Stimulated activated CD8-positive, alpha-beta memory T cell treated with anti-CD3 and anti-CD28 coated beads, Interleukin-12 subunit alpha, Interleukin-12 subunit beta, amount 100 ng/mL, for 24 hours (primary cell): ENCODE data around the gene ARHGEF28.

ENCODE experiments used
- DNase-seq: peaks from one replicate; pipeline ENCODE4 v3.0.0-alpha.2; 2020; ENCODE audit errors: extremely low read depth

Gene ARHGEF28

DNA sequence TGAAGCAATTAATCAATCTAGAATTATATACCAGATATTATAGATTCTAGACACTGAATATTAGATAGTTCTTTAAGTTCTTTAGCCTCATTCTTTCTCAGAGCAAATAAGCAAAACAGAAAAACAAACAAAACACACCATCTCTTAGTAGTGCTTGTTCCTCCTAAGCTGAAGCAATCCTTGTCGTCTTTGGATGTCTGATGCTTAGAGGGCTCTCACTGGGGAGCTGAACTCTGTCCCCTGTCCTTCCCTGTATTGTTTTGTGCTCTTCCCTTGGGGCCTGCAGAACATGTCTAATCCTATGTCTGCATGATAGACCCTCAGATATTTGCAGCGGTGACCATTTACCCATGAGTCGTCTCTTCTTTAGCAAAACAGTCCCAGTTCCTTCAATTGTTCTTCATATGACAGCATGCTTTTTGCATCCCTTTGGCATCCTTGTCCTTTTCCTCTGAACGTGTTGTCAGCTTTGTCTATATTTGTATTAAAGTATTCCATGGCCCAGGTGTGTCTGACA lies 114.3 kb downstream of the ARHGEF28 start:
- DNase-seq, result no peak

DNA sequence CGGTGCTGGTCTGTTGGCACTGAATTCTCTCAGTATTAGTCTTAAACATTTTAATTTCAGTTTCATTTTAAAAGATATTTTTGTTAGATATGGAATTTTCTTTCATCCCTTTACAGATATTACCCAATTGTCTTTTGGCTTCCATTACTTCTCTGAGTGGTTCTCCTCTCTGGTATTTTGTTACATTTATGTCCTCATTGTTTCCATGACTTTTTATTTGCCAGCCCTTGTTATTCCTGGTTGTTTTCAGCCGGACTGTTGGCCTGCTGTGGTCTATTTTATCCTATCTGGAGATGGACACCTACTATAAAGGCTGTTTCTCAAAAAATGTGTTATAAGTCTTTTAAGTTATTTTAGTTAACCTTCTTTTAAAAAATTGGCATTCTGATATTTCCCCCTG lies 117.2 kb downstream of the ARHGEF28 start:
- DNase-seq, result no peak

DNA sequence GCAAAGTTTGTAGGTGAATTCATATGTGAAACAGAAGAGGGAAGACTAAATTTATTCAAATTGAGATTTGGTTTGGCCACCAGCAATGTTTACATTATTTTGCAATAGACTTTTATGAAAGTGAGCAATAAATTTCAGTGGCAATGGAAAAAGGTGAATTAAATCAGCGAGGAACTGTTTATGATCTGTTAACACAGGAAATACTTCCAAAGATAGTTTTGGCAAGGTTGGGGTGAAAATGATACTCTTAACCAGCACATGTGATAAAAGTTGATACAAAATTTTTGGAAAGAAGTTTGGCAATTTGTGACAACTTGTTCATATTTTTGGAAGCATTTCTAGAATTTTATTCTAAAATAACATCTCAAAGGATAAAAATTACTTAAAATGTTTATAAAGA lies 119.8 kb downstream of the ARHGEF28 start:
- no peak for DNase-seq

DNA sequence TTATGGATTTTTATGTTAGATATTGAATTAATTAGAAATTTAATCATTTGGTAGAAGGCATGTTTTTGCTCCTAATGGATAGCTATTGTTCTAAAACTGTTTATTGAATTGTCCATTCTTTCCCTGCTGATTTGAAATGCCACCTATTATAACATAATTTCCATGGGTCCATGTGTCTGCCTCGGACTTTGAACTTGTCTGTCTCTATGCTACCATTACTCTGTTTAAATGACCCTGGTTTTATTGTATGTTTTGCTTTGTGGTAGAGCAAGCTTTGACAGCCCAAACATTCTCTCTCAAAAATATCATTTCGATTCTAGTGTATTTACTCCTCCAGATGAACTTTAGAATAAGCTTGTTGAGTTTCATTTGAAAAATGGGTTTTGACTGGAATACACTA lies 120.6 kb downstream of the ARHGEF28 start:
- no peak for DNase-seq

DNA sequence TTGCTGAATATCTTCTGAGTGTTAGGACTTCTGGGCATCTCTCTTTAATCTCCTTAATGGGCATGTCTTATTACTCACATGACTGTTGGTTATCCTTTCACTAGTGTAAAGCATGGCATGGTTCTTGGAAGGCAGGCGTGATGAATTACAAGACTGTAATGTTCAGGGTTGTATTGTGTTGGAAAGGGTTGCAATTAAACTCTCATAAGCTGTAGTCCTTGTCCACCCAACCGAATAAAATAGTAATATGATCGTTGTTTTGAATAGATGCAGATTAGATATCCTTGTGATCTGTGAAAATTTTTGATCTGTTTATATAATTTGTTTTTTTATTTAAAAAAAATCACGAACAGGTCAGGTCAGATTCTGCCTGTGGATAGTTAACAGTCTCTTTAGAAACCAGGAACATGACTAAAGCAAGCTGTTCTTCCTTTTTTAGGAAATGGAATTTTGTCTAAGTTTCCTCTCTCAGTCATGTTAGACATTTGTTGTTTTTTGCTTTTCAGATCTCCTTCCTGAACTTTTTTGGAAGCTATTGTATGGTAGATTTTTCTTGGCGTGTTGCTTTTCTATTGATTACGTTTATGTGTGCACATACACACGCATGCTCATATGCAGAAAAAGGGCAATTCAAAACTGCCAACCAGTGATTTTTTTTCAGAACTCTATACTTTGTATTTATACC lies 121.8 kb downstream of the ARHGEF28 start:
- no peak for DNase-seq

DNA sequence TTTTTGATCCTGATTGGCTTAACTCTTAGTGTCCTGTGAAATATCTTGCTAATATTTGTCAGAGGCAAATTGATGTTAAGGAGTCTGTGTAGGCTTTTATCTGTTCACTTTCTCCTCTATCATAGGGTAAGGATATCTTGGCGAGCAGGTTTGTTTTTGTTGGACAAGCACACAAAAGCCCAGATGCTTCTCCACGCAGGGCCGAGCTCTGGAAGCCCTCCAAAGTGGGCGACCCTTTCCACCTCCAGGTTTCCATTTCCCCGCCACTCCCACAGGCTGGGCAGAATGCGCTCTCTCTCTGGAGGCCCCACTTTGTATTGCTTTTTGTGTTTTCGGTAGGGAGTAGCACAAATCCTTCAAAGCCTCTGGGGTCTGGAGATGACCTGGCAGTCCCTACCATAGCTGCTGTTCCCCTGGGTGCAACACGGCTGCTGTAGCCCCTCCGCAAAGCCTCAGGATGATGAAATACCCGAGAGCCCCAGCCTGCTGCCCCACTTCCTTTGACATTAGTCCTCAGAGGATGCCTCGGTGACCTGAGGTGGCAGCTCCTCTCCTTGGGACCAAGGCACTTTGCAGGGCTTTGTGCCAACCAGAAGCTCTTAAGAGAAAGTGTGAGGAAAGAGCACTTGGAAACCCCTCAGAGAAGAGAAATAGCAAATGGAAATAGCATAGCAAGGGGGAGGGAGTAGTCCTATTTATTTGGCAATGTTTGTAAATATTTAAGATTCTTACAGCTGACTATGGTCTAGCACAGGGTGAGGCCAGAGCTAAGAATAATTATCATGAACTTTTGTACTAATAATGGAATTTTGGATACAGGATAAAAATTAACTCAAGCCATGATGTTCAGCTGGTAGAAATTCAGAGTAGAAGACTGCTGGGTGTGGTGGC lies 122.8 kb downstream of the ARHGEF28 start:
- DNase-seq, result no peak

DNA sequence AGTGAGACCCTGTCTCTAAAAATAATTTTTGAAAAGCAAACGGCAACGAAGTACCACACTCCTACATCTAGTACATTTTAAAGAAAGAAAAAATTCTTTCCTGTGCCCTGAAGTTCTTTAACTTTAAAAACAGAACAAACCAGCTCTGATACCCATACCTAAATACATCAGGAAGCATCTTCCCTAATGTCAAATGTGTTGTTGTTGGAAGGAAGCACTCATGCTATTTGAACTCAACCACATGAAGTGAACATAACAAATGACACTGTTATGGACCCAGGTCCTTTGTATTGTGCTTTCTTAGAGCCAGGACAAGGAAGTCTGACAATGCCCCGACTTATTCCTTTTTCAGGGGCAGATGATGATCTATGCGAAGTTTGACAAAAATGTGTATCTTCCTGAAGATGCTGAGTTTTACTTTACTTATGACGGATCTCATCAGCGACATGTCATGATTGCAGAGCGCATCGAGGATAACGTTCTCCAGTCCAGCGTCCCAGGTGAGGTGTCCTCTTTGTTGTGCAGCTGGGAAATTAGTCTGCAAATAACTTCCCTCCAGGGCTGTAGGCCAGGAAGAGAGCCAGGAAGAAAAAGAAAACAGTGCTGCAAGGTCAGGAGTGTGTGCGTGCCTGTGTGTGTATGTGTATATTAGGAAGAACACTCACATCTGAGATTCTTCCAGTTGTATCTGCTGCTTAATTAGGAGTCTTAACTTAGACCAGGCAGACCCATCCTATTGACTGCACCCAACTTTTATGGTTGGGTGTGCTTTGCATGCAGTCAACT lies 123.7 kb downstream of the ARHGEF28 start:
- no peak for DNase-seq

DNA sequence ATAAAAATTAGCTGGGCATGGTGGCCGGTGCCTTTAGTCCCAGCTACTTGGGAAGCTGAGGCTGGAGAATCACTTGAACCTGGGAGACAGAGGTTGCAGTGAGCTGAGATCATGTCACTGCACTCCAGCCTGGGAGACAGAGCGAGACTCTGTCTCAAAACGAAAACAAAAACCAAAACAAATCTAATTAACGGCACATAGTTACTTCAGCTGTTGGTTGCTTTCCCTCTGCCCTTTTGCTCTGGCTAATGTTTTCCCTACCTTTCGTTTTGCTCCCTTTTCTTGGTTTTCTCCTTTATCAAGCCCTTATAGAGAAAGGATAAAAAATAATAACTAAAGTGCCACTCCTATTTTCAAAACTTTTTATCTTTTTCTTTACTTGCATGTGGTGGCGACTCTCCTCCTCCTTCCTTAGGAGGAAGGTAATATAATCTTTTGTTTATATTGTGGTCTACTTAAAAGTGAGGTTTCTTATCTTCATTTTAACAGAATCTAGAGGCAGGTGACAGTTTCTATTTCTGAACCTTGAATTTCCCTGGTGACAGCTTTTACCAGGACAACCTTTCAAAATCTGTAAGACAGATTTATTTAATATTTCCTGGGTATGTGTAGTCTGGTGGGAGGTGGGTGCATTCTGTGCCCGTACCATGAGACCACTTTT lies 125.4 kb downstream of the ARHGEF28 start:
- no peak for DNase-seq

DNA sequence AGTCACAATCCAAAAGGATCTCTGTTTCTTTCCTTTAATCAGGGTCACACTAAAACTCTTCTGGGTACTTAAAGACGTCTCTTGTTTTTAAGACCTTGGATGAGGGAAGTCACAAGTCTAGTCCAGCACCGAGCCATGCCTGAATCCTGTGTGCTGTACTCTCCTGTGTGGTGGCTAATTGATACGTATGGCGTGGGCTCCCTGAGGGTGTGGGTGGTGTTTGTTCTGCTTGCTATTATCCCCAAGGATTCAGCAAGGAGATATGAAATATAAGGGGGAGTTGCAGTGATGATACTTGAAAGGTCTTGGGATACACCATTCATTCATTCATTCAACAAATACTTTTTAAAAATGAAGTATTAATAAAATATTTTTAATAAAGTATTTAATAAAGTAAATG lies 128.3 kb downstream of the ARHGEF28 start:
- no peak for DNase-seq

DNA sequence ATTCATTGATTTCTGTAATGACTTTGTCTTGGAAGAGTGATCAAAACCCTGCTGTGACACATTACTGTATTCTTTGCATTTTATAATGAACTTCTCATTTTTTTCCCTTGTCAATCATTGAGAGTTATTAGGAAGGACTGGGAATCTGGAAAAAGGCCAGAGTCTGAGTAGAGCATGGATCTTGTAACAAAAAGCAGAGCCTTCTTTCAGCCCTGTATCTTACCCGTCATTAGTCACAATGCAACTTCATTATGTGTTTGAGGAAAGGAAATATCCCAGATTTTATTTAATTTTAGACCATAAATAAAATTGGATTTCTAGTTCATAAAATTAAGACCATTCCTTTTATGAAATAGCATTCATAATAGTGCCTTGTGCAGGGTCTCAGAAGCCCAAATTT lies 131.4 kb downstream of the ARHGEF28 start:
- no peak for DNase-seq

DNA sequence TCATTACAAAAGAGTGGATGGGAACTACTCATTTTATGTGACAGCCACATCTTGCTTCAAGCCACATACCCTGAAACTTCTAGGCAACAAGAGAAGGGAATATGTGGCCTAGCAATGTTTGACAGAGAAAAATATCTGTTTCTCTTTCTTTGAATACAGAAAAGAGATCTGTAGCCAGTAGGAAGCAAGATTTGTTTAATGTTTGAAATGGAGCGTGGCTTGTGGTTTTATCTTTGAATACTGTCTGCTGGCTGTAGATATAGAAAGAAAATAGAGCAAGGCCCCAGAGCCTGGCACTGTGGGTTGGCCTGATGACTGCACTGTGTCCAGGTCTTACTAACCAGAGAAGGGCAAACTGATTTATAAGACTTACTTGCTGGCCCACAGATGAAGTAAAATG lies 133.8 kb downstream of the ARHGEF28 start:
- DNase-seq, result no peak

DNA sequence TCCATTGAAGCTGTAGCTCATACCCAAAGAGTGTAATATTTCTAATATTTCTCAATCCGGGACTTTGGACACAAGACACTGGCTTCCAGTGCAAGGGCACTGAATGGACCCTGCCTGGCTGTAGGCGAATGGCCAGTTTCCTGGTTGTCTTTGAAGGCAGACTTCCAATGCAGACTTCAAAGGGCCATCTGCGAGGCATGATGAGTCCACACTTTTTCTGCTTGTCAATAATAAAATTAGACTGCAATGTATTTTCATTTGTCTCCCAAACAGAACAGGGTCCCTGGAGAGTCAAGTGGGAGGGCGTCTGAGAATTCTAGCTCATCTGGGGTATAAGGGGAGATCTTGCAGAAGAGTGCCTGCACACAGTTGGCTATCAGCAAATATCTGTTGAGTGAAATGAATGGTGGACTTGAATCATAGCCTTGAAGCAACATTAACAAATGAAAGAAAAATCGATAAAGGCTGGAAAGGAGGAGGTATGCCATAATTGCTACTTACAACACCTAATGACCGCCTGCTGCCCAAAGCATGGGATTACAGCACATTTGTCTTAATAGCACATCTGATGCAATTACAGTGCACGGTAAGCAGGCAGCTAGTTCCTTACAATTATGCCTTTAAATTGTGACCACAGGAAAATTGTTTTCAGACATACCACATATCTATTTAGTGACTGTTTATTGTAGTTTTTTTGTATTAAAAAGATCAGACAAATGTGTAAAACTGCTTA lies 137.5 kb downstream of the ARHGEF28 start:
- DNase-seq, result no peak

DNA sequence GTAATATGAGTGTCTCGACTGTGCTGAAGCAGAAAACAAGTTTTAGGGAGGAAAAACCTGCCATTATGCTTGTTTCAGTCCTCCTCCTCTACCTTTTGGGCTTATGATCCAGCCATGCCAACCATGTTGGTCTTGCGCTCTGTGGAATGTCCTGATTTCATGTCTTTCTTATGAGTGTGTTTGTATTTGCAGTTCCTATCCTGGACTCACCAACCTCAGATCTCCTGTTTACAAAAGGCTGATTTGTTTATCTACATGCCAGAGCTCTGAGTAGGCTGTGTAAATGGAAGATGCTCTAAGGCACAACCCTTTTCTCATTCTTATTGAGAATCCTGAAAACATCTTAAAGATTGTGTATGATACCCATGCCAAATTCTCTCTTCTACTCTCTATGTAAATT lies 138.6 kb downstream of the ARHGEF28 start:
- no peak for DNase-seq

DNA sequence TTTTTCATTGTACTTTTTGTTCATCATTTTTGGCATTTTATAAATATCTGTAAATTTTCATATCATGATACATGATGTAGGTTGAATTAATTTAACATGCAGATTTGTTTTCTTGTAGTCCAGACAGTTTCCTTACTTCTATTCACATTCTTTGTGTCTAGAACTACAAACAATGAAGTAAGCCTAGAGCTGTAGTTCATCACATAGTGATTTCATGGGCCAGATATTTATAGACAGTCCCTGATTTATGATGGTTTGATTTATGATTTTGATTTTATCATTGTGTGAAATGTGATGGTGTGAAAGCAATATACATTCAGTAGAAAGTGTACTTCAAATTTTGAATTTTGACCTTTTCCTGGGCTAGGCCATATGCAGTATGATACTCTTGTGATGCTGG lies 139.0 kb downstream of the ARHGEF28 start:
- DNase-seq, result no peak

DNA sequence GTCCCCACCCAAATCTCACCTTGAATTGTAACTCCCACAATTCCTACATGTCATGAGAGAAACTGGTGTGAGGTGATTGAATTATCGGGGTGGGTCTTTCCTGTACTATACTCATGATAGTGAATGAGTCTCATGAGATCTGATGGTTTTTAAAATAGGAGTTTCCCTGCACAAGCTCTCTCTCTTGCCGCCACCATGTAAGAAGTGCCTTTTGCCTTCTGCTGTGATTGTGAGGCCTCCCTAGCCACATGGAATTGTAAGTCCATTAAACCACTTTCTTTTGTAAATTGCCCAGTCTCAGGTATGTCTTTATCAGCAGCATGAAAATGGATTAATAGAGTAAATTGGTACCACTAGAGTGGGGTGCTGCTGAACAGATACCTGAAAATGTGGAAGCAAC lies 140.9 kb downstream of the ARHGEF28 start:
- DNase-seq, result no peak

DNA sequence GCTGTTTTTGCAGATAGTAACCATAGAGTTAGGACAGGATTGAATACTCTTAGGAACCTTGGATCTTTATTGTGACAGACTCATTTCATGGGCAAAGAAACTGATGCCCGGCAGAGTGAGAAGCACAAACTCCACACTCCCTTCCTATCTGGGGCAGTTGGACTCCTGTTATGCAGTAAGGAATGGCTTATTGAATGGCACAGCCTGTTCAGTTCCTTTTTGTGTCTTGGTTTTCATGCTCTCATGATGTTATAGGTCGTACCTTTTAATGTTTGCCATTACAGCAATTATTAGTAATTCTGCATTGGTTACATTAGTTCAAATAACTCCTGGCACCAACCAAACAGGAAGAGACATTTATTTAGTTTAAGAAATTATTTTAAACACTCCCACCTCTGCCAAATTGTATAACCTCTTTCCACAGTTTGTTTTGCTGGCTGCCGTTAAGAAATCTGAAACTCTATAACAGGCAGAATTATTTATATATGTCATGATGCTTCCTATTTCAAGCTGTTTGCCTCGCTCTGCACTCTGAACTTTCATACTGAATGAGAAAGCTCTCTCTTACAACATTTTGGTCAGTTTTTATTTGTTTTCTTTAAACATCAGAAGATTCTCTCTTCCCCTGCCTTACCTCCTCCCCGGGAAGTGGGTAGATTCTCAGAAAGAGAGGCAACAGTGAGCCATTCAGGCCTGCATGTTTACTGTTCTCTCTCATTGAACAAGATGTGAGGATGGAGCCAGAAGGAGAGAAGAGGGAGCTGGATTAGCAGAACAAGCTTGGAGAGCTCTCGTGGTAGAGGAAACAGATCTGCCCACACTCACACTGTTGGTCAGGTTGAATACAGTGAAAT lies 144.4 kb downstream of the ARHGEF28 start:
- DNase-seq, result no peak

DNA sequence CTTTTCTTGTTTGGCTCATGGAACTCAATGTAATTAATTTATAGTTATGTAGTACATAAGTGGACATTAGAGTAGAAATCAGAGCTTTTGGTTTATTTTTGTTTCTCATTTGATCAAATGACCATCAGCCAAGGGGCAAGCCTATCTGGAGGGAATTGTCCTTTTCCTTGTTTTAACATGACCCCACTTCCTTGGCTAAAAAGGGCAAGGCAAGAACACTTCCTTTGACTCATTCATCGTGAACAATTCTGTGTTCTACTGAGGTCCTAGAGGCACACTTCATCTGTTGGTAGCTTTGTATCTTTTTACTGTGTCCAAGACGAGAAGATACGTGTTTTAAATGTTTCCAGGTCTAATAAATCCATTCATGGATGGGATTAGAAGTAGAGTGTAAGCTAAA lies 148.9 kb downstream of the ARHGEF28 start:
- DNase-seq, result no peak

DNA sequence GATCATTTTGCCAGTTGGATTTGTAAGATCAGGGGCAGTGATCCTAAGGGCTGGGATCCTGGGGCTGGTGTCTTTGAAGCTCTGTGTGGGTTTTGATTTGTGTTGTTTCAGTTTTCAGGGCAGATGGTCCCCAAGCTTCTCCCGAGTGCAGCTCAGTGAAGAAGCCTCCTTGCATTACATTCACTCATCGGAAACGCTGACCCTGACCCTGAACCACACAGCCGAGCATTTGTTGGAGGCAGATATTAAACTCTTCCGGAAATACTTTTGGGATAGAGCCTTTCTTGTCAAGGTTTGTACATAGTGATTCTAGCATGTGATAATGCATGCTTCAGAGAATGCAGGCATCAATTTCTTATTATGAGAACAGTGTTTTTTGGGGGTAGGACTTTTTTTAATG lies 150.4 kb downstream of the ARHGEF28 start:
- no peak for DNase-seq

DNA sequence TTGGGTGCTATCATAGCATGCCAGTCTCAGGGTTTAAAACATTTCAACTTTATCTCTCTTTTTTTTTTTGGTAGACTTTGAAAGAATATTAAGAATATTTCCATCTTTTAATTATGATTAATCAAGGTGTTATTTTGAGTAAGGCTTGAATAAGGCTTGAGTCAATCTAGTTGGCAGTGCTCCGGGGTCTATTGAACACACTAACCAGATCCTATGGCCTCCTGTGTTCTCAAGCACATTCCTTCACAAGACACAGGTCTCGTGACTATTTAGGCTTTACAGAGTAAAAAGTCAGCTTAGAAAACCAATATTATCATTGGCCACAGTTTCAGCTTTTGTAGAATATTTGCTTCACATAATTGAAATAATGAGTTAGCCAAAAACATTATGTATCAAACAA lies 151.2 kb downstream of the ARHGEF28 start:
- no peak for DNase-seq
